ENCODE results near the gene NXPE4.

- TF ChIP-seq, protein P1, sequence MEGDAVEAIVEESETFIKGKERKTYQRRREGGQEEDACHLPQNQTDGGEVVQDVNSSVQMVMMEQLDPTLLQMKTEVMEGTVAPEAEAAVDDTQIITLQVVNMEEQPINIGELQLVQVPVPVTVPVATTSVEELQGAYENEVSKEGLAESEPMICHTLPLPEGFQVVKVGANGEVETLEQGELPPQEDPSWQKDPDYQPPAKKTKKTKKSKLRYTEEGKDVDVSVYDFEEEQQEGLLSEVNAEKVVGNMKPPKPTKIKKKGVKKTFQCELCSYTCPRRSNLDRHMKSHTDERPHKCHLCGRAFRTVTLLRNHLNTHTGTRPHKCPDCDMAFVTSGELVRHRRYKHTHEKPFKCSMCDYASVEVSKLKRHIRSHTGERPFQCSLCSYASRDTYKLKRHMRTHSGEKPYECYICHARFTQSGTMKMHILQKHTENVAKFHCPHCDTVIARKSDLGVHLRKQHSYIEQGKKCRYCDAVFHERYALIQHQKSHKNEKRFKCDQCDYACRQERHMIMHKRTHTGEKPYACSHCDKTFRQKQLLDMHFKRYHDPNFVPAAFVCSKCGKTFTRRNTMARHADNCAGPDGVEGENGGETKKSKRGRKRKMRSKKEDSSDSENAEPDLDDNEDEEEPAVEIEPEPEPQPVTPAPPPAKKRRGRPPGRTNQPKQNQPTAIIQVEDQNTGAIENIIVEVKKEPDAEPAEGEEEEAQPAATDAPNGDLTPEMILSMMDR (conservative IDR thresholded peaks at IDR 0.05 in 1 of 2, IDR thresholded peaks at IDR 0.05 in 1 of 2; ENCODE audit: extremely low read depth in 1 of 2, insufficient read depth in 1 of 2, low read depth in 1 of 2, low read length in 2 of 2) = no peak
- no peak for TF ChIP-seq EZH2 (IDR thresholded peaks at IDR 0.05; ENCODE audit: borderline replicate concordance, low read length)
Observed at GRCh38 chr11:114586797-114587196, 8.8 kb downstream of the NXPE4 start.
